ENCODE measurements around the gene DYNLT5.
A peak's percentile ranks its signal among the peaks of the same experiment; 100 is the strongest.
"Not testable (repeated sequence)": the region's sequence is repeated elsewhere in the genome, so short reads cannot be mapped to it uniquely, and the experiment has no call there.

DYNLT5 gene, protein sequence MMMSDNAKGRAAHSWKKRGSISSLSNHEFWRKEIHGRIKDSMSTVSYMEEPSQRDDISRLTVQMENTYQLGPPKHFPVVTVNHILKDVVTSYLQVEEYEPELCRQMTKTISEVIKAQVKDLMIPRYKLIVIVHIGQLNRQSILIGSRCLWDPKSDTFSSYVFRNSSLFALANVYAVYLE

DNA sequence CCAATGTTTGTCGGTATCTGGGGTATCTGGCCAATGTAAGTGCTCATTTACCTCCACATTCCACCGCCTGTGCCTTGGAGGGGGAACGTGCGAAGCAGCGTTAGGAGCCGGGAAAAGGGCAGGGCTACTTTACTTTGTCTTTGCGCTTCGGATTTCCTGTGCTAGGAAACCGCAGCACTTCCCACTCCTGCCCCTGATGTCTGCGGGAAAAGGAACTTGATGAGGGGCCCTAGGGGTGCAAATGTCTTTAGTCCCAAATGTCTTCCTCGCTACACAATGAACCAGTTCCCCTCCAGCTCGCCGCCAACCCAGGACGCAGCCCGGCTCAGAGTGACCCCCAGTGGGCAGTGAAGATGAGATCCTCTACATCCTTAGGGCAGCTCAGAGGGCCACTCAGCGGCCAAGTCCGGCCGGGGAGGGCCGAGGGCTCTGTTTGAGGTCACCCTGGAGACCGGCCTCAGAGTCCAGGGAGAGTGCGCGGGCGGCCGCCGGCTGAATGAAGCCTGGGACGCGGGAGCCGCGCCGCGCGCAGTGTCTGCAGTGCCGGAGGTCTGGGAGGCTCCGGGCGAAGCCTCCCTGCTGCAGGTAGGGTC is at the start of gene DYNLT5:
Gene DYNLT5, plus strand, starts transcription at position 460 of the 593 bp plus-strand sequence. CDS start 2,200 bp downstream, outside the sequence.
- no peak for DNase-seq (ENCODE audit: low spot score)

DNA sequence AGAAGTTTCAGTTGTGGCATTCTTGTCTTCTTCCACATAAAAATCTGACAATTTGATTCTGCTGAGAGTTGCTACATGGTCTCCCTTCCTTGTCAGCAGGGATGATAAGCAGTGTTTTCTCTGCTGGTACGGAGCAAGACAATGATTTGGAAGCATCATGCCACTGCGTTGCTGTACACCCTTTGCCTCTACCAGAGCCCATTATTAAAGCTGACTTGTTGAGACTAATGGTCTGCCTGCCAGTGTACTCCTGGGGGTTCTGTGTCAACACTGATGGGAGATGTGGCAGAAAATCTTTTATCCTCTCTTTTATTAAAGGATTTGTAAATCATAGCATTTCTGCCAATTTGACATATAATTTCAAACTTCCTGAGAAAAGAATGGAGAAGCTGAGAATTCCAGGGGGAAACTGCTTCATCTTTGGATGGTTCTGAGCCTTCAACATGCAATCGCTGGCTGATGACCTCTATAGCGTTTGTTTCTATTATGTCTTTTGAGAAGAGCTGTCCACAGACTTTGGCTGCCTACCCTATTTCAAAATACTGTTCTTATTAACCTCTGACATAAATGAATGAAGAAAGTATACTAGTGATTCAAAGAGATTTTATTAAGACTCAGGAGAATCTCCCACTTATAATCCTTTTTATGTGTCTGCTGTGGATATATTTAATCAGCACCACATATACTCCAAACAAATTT is 47.9 kb upstream of the DYNLT5 start:
- no peak for DNase-seq (ENCODE audit: low spot score)

DNA sequence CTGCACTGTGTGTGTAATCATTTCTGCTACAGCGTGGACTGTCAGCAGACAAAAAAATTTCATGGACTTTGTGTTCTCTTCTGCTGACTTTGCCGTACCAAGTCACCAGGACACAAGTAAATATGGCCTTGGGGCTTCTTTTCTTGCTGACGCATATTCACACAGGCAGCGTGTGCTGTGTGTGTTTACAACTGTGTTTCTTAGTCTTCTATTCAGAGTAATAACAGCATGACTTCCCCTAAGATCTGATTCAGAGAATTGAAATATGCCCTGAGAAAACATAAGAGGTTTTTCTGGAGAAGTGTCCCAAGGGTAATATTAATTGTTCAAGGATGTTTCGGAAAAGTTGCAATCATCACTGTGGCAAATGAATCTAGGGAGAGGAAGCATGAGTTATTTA is 47.1 kb upstream of the DYNLT5 start:
- no peak for DNase-seq (ENCODE audit: low spot score)

DNA sequence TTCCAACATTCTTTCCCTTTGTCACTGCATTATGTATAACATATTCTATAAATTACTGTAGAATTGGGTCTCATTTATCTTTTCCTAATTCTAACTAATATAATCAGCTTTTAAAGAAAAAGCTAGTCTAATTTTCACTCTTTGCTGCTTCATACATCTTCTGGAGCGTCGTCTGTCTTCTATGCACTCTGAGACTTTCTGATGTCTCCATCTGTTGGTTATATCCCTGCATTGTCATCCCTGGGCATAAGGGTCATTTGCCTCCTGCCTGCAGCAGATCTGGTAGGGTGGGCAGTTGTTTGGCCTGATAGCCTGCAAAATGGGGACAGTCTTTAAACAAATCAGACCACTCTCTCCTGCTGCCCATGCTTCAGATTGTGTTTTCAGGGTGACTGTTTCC is 40.8 kb upstream of the DYNLT5 start:
- DNase-seq (ENCODE audit: low spot score), result no peak

DNA sequence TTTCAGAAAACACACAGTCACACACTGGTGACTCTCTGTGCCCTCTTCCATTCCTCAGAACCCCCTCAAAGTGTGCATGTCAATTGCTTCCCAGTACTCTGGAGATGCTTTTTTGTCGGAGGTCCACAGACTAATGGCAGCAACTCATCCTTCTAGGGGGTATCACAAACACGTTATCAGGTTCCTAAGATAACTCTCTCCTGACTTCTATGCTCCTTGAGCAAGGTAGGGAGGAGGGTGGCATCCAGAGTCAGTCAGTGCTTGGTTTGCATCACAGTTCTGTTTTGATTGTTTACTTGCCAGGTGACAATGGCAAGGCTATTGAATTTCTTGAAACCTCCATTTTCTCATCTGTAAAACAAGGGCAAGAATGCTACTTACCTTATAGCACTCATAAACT is 39.4 kb upstream of the DYNLT5 start:
- DNase-seq (ENCODE audit: low spot score), result no peak

DNA sequence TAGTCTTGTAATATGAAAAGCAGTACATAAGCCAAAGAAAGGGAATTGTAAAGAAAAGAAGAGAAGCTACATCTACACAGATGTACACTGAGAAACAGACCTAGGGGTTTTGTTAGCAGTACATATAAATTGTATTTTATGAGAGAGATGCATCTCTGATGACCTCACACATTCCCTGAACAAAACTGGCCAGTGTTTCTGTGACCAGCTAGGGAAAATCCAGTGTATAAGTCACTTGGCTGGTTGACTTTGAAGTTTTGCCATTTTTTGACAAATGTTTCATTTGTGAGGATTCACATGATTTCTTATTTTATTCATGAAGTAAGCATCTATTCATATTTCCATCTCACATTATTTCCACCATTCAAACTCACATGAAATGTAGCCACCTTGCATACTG is 28.3 kb upstream of the DYNLT5 start:
- DNase-seq (ENCODE audit: low spot score), result no peak

DNA sequence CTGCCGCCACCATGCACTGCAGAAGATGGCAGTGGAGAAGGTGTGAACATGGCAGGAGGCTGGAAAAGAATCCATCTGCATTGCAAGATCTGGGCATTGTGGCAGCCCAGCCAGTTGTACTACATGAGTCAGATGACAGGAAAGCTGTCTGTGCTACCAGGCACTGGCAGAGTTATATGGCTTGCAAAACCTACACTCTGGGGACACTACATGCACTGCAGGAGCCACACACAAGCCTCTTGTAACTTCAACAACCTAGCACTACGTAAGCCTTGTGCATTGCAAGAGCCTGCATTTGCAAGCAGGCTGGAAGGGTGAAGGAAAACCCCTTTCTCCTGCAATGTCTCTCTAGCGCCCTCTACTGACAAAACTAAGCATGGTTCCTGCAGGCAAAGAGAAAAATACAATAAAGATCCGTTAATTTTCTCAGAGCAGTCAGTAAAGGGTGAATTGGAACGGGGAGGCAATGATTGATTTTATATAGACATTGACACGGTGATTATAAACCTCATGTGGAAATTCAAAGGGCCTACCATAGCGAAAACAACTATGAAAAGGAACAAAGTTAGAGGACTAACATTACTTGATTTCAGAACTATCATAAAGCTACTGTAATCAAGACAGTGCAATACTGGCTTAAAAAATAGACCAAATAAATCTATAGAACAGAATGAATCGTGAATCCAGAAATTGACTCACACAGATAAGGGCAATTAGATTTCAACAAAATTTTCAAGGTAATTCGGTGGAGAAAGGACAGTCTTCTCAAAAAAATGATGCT is 26.2 kb upstream of the DYNLT5 start:
- DNase-seq (ENCODE audit: low spot score), result peak; percentile 62

DNA sequence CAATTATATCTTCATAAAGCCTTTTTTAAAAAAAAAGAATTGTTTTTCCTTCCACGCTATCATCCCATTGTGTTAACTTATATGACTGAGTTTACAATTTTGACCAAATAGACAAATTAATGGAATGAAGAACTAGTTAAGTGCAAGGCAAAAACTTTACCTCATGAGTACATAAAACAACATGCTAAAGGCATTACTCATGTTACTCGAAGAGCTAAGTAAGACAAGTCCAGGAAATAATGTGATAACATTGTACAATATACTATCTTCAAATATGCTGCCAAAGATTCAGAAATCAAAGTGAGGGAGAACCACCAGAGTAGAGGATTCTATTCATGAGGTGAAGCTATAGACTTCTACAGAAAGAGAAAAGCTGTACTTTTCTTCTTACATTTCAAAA is 24.2 kb upstream of the DYNLT5 start:
- no peak for DNase-seq (ENCODE audit: low spot score)

DNA sequence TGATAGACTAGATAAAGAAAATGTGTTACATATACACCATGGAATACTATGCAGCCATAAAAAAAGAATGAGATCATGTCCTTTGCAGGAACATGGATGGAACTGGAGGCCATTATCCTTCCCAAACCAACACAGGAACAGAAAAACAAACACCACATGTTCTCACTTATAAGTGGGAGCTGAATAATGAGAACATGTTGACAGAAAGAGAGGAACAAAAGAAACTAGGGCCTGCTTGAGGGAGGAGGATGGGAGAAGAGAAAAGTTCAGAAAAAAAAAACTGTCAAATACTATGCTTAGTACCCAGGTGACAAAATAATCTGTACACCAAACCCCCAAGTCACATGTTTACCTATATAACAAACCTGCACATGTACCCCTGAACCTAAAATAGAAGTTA is 23.5 kb upstream of the DYNLT5 start:
- not testable (repeated sequence) for DNase-seq (ENCODE audit: low spot score)

DNA sequence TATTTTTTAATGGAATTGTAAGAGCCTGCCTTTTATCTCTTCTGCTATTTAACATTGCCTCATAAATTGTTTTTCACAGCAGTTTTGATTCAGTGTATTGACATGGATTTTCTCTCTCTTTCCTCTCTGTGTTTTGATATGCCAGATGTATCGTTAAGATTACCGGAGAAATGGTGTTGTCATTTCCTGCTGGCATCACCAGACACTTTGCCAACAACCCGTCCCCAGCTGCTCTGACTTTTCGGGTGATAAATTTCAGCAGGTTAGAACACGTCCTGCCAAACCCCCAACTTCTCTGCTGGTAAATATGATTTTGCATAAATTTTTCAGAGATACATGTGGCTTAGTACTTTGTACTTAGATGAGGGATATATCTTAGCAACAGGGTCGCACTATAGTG is 23.1 kb upstream of the DYNLT5 start:
- no peak for DNase-seq (ENCODE audit: low spot score)

DNA sequence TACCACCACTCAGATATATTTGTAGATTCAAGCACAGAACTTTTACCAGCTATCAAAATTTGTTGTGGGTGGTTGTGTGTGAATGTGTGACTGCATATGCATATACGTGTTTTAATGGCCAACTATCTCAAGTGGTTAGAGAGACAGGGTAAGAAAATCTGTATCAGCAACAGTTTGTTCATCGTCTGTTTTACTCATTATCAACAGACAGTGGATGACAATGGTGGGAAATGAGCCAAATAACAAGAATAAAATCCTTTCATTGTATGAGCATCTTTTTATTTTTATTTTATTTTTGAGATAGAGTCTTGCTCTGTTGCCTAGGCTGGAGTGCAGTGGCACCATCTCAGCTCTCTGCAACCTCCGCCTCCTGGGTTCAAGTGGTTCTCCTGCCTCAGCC is 22.7 kb upstream of the DYNLT5 start:
- no peak for DNase-seq (ENCODE audit: low spot score)

DNA sequence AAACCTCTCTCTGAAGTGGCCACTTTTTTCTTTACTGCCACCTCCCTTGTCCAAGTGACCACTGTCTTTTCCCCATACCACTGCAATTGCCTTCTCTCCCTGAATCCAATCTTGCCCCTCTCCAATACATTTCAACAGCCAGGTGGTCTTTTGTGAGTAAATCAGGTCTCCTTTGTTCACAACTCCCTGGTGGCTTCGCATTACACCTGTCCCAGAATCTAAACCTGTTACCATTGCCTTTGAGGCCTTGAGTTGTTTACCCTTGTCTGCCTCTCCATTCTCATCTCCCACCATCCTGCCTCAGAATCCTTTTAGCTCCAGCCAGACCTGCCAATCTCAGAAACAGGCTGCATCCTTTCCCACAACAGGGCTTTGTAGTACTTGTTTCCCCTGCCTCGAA is 21.8 kb upstream of the DYNLT5 start:
- no peak for DNase-seq (ENCODE audit: low spot score)

DNA sequence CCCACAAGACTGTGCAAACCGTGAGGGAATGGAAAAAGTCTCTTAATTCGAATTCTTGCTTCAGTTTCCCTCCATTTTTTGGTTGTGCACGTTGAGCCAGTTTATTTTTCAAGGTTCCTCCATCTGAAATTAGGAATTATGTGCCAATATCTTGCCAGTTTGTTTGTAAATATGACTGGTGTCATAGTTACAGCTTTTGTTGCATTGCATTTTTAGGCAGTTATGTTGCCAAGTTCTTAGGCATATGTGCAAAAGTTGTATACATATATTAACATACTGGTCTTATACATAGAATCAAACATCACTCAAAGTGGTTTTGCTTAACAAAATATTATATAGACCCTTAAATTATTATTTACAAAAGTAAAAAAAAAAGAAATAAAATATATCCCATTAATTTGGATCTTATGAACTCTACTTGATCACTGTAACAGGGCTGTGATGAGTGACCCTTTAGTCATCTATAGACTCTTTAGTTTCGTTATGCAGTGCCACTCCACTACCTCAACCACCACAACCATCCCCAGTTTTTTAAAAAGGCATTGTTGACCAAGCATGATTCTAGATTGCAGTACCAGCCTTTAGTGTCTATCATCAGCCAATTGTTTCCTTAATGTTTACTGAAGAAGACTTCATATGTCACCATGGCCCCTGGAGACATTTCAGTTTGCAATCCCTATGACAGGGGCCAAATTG is 20.9 kb upstream of the DYNLT5 start:
- DNase-seq (ENCODE audit: low spot score), result no peak

DNA sequence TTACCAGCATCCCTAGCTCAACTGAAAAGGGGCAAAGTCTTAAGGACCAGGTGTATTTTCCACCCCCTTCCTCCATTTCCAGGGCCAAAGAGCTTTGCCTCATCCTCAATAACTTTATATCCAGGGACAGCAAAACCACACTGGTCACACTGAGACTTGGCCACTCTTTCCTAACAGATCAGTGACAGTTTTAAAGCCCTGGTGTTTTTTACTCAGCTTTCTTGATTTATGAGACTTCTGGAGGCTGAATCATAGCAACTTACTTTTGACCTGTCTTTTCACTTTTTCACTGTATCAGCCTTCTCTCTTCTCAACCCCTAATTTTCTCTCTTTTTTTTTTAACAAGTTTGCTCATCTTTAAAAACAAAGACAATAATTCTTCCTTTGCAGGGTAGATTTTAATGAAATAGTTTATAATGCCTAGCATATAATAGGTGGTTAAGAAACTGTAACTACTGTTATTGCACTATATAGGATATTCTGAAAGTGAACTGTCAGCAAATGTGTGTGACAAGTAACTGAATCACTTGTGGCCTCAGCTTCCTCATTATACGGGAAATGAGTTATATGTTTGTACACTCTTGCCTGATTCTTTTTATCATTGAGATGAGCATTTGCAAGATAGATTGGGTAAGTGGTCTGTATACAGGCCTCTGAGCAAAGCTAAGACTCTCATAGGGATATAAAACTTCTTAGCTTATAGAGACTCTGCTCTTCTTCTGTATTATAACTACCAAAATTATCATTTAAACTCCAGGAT is 19.7 kb upstream of the DYNLT5 start:
- no peak for DNase-seq (ENCODE audit: low spot score)

DNA sequence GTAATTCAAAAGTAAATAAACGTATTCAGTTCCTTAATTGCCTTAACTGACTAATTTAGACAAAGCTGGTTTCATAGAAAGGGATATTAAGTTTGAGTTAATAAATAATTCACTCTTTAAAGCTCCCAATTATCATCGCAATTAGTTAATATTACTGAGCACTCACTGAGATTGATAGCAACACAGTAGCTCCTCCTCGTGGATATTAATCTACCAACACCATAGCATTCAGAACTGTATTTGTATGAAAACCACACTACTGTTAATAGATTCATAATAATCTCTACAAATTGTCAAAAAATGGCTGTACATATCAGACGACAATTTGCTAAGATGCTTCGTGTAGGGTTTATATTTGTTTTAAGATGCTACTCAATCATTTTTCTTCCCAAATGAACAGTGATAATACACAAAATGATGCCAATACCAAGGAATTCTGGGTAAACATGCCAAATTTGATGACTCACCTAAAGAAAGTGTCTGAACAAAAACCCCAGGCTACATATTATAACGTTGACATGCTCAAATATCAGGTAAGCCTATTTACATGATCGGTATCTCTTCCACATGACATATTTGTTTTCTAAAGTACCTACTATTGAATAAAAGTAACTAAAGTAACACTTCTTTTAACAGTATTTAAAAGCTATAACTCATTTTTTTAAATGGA is 18.8 kb upstream of the DYNLT5 start:
- DNase-seq (ENCODE audit: low spot score), result no peak

DNA sequence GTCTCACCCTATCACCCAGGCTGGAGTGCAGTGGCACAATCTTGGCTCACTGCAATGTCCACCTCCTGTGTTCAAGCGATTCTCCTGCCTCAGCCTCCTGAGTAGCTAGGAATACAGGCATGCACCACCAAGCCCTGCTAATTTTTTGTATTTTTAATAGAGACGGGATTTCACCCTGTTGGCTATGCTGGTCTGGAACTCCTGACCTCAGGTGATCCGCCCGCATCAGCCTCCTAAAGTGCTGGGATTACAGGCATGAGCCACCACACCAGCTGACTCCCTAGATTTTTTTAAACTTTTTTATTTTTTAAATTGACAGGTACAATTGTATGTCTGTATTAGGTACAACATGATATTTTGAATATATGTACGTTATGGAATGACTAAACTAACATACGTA is 17.7 kb upstream of the DYNLT5 start:
- DNase-seq (ENCODE audit: low spot score), result not testable (repeated sequence)

DNA sequence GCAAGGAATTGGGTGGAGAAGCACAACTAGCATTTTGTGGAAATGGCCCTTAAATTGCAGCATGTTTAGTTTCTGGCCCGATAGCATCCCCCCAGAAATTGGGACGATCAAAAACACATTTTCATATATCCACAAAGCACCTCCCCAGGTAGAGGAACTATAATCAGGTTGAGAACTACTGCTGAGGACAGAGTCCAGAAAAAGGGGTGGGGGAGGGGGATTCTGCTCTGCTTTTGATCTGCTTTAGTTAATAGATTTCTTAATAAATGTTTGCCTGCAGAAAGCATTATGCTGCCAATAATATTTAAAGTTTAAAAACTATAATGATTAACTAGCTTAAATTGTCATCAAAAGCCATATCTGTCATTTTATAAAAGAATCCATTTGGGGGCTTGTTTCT is 14.4 kb upstream of the DYNLT5 start:
- DNase-seq (ENCODE audit: low spot score), result no peak

DNA sequence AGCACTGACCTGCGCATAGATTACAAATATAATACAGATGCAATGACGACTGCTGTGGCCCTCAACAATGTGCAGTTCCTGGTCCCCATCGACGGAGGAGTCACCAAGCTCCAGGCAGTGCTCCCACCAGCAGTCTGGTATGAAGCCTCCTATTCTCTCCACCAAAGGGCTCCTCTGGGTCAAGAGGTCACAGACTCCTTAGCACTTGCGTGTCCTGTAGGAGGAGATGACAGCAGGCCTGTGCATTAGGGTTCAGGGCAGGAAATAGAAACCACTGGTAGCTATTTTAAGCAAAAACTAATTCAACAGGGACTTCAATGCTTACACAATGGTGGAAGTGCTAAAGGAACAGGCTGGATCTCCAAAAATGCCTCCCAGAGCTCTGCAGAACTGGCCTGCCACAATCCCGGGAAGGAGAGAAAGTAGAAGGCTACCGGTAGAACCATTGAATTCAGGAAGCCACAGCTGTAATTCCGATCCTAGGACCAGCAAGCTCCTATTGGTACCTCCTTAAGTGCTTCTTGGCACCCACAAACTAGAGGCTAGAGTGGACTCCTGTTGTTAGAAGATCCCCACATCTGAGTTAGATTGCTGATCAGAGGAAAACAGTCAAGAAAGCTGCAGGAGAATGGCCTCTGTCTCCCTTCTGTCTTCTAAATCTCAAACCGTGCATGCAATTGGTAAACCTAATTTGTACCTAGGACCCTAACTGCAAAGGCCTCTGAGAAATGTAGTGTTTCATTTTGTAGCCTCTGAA is 12.7 kb upstream of the DYNLT5 start:
- DNase-seq (ENCODE audit: low spot score), result no peak

DNA sequence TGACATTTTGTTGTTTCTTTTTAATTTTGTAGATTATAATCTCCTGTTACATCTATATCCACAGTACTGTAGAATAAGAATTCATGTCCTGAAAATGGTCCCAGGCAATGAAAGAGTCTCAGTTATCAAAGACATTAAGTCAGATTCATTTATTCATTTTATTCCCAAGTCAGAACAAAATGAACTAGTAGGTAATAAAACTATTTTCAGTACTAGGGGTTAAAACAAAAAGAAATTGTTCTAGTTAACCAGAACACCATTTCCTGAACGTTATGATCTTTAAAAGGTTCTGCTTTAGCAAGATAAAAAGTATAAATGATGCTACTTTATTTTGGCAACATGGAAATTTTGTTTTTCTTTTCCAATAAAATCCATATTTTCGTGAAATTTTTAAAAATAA is 6.8 kb upstream of the DYNLT5 start:
- no peak for DNase-seq (ENCODE audit: low spot score)

DNA sequence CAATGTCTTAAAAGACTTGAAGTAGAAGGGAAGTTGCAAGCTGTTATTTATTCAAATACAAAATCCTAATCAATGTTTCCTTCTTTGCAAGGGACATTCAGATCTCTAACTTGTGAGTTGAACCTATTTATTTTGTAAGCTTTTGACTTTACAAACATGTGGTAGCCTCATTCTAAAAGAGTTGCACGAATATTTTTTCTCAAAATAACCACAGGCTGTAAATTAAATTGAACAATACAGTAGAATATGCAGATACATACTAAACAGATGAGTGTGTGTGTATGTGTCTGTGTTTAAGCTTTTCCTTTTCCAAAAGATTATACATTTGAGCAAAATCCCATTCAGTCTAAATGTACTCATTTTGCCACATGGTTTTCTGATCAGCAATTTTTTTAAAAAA is 4.8 kb upstream of the DYNLT5 start:
- DNase-seq (ENCODE audit: low spot score), result no peak

All from hematopoietic multipotent progenitor cell treated with erythropoietin and hydrocortisone succinate and interleukin-3 and kit ligand, for 15 days (in vitro differentiated cells).